Loucy (cell line): ENCODE measurements around the gene BCAM.

Source experiments
- H2AFZ ChIP-seq: fragments of 200-600 bp; sonication (generic); 2 replicates; pipeline ENCODE4 v1.6.0; 2016; ENCODE audit warnings: antibody characterized with exemption, mild to moderate bottlenecking, low read length, moderate library complexity
- H3F3A ChIP-seq: fragments of 200-600 bp; 2 replicates; pipeline ENCODE4 v1.6.0; 2016; ENCODE audit warnings: antibody characterized with exemption, low read depth, mild to moderate bottlenecking
- H3K27me3 ChIP-seq: fragments of 200-600 bp; sonication (generic); 2 replicates; pipeline ENCODE4 v1.6.1; 2014; ENCODE audit warnings: low read length, mild to moderate bottlenecking; ENCODE audit not compliant: insufficient read depth, poor library complexity, severe bottlenecking
- H3K36me3 ChIP-seq: fragments of 200-600 bp; sonication (generic); 2 replicates; pipeline ENCODE4 v1.6.1; 2016; ENCODE audit warnings: low read length; ENCODE audit not compliant: insufficient read depth
- H3K4me1 ChIP-seq: fragments of 200-600 bp; sonication (generic); 2 replicates; pipeline ENCODE4 v1.5.1; 2014; ENCODE audit warnings: low read length, mild to moderate bottlenecking; ENCODE audit not compliant: insufficient read depth, poor library complexity, severe bottlenecking
- H3K4me2 ChIP-seq: fragments of 200-600 bp; sonication (generic); 2 replicates; pipeline ENCODE4 v1.6.0; 2014; ENCODE audit warnings: antibody characterized with exemption, low read length, low read depth, mild to moderate bottlenecking; ENCODE audit not compliant: poor library complexity, severe bottlenecking
- H3K4me3 ChIP-seq: fragments of 200-600 bp; sonication (generic); 2 replicates; pipeline ENCODE4 v1.5.1; 2014; ENCODE audit warnings: low read length, mild to moderate bottlenecking, mixed read lengths; ENCODE audit not compliant: poor library complexity, severe bottlenecking
- H3K79me2 ChIP-seq: fragments of 200-600 bp; sonication (generic); 2 replicates; pipeline ENCODE4 v1.6.1; 2014; ENCODE audit warnings: low read length; ENCODE audit not compliant: insufficient read depth
- H3K9ac ChIP-seq: fragments of 200-600 bp; sonication (generic); 2 replicates; pipeline ENCODE4 v1.6.0; 2014; ENCODE audit warnings: mild to moderate bottlenecking, low read depth, low read length, moderate library complexity; ENCODE audit not compliant: poor library complexity, severe bottlenecking
- H3K9me2 ChIP-seq: fragments of 200-600 bp; sonication (generic); replicated peaks from 2 replicates; pipeline ENCODE4 v1.6.1; 2016; ENCODE audit warnings: low read depth, low read length, mixed read lengths
- H3K9me3 ChIP-seq: fragments of 200-600 bp; sonication (generic); 2 replicates; pipeline ENCODE4 v1.6.1; 2014; ENCODE audit warnings: mild to moderate bottlenecking, antibody characterized with exemption, low read length, low read depth; ENCODE audit not compliant: insufficient read depth
- H4K20me1 ChIP-seq: fragments of 200-600 bp; sonication (generic); 2 replicates; pipeline ENCODE4 v1.6.0; 2014; ENCODE audit warnings: antibody characterized with exemption, low read length, mild to moderate bottlenecking; ENCODE audit not compliant: insufficient read depth, poor library complexity, severe bottlenecking
- EZH2phosphoT487 ChIP-seq: fragments of 200-600 bp; IDR thresholded peaks from 2 replicates; pipeline ENCODE4 v1.6.1; 2018; ENCODE audit warnings: antibody characterized with exemption, mild to moderate bottlenecking, moderate library complexity, borderline replicate concordance
- TF ChIP-seq, protein P1 (sequence below): fragments of 200-600 bp; sonication (generic); conservative IDR thresholded peaks from 2 replicates; pipeline ENCODE4 v1.5.1; 2014; ENCODE audit warnings: mild to moderate bottlenecking, antibody characterized with exemption, low read length

BCAM gene

DNA sequence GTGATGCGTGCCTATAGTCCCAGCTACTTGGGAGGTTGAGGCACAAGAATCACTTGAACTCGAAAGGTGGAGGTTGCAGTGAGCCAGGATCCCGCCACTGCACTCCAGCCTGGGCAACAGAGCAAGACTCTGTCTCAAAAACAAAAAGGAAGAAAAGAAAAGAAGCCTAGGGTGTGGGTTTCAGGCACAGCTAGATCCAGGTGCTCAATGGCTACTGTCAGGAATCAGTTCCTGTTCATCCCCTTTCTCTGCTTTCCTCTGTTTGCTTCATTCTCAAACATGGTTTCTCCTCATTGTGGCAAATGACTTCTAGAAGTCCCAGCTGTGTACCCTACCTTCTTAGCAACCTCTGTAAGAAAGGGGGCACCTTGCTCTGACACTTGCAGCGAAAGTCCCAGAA, 25.4 kb upstream of the BCAM start:
- H3K4me3 ChIP-seq, result no peak overlapping the region
- no peak overlapping the region for H3K9ac ChIP-seq
- no peak for TF ChIP-seq EZH2phosphoT487
- TF ChIP-seq, protein P1, sequence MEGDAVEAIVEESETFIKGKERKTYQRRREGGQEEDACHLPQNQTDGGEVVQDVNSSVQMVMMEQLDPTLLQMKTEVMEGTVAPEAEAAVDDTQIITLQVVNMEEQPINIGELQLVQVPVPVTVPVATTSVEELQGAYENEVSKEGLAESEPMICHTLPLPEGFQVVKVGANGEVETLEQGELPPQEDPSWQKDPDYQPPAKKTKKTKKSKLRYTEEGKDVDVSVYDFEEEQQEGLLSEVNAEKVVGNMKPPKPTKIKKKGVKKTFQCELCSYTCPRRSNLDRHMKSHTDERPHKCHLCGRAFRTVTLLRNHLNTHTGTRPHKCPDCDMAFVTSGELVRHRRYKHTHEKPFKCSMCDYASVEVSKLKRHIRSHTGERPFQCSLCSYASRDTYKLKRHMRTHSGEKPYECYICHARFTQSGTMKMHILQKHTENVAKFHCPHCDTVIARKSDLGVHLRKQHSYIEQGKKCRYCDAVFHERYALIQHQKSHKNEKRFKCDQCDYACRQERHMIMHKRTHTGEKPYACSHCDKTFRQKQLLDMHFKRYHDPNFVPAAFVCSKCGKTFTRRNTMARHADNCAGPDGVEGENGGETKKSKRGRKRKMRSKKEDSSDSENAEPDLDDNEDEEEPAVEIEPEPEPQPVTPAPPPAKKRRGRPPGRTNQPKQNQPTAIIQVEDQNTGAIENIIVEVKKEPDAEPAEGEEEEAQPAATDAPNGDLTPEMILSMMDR, result no peak
- H3K9me2 ChIP-seq, result no peaks in the 10 kb centered on the region
- H4K20me1 ChIP-seq, result no peaks in the 10 kb centered on the region
- no peak overlapping the region for H2AFZ ChIP-seq
- H3K27me3 ChIP-seq, result no peaks in the 10 kb centered on the region
- H3K9me3 ChIP-seq, result no peaks in the 10 kb centered on the region
- no peaks in the 10 kb centered on the region for H3K79me2 ChIP-seq
- no peaks in the 10 kb centered on the region for H3K4me1 ChIP-seq
- no peak overlapping the region for H3K4me2 ChIP-seq
- H3F3A ChIP-seq, result no peaks in the 10 kb centered on the region
- no peaks in the 10 kb centered on the region for H3K36me3 ChIP-seq

DNA sequence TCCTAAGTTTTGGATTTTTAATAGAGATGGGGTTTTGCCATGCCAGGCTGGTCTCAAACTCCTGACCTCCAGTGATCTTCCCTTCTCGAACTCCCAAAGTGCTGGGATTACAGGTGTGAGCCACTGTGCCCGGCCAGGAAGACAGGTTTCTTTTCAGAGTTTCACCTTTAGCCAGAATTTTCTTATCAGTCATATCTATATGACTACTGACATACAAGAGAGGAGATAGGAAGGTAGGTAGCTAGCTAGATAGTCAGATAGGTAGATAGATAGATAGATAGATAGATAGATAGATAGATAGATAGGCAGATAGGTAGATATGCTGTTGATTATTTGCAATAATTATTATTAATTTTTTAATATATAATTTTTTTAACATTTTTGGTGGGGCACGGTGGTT, 23.6 kb upstream of the BCAM start:
- H3K4me1 ChIP-seq, result no peaks in the 10 kb centered on the region
- H3K79me2 ChIP-seq, result no peaks in the 10 kb centered on the region
- H3K9me2 ChIP-seq, result no peaks in the 10 kb centered on the region
- no peaks in the 10 kb centered on the region for H3K9me3 ChIP-seq
- no peaks in the 10 kb centered on the region for H3K36me3 ChIP-seq
- no peaks in the 10 kb centered on the region for H4K20me1 ChIP-seq
- H3K4me3 ChIP-seq, result no peak overlapping the region
- TF ChIP-seq, protein P1, result no peak
- no peak for TF ChIP-seq EZH2phosphoT487
- no peak overlapping the region for H2AFZ ChIP-seq
- no peak overlapping the region for H3K9ac ChIP-seq
- H3F3A ChIP-seq, result no peaks in the 10 kb centered on the region
- H3K27me3 ChIP-seq, result no peaks in the 10 kb centered on the region
- H3K4me2 ChIP-seq, result no peak overlapping the region

DNA sequence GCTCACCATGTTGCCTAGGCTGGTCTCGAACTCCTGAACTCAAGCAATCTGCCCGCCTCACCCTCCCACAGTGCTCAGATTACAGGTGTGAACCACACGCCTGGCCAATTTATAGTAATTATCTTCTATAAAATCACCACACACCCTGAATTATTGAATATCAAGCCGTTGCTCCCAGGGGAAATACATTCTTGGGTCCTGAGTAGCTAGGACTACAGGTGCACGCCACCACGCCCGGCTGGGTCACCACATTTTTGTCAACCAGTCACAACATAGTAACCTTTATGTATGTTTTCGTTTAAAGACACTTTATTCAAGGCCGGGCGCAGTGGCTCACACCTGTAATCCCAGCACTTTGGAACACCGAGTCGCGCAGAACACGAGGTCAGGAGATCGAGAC, 22.9 kb upstream of the BCAM start:
- Histone ChIP-seq H3K4me3 (no peak overlapping the region), H2AFZ (no peak overlapping the region), H3K9me2 (no peaks in the 10 kb centered on the region), H3K9me3 (no peaks in the 10 kb centered on the region), H3K27me3 (no peaks in the 10 kb centered on the region), H4K20me1 (no peaks in the 10 kb centered on the region), H3K4me2 (no peak overlapping the region), H3K9ac (no peak overlapping the region), H3K4me1 (no peaks in the 10 kb centered on the region), H3K79me2 (no peaks in the 10 kb centered on the region), H3K36me3 (no peaks in the 10 kb centered on the region), H3F3A (no peaks in the 10 kb centered on the region)
- TF ChIP-seq, protein P1, result no peak
- no peak for TF ChIP-seq EZH2phosphoT487
